Measurements from ENCODE around the gene LRRTM4. TPM values are rescaled to one million over a fixed set of nuclear protein-coding genes. Genes with fewer than 3 reads are reported as not detected.
A peak's percentile ranks its signal among the peaks of the same experiment; 100 is the strongest.

LRRTM4 gene
- total RNA-seq, 1 experiment from 2014 or later, result not detected

DNA sequence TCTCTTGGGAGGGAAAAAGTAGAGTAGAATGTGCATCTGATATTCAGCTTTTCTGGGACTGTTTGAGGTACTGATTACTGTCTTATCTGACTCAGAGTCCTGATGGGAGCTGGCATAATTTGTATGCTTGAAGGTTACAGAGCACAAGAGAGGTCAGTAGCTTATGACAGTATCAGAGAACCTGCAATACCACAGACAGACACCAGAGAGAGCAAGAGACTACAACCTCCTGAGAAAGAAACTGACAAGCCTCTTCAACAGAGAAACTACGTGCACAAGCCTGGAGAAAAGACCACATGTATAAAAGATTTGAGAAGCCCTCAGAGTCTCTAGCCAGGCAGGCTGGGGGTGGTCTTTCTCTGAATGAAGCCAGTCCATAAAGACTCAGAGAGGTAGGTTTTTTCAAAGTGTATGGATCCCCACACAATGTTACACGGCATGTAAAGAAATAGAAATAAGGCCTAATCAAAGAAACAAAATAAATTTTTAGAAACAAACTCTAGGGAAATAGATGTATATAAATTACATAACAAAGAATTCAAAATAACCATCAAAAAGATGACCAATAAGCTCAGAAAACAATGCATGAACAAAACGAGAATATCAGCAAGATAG lies 568.3 kb downstream of the LRRTM4 start:
- Mint-ChIP-seq H3K4me3 (ENCODE audit: unreplicated experiment) (no peak overlapping the region), H3K27ac (ENCODE audit: low read depth, unreplicated experiment) (no peak overlapping the region), H3K4me1 (ENCODE audit: insufficient read depth, unreplicated experiment) (no peaks in the 10 kb centered on the region), H3K36me3 (ENCODE audit: insufficient read depth, unreplicated experiment) (no peaks in the 10 kb centered on the region), H3K9me3 (ENCODE audit: unreplicated experiment) (no peaks in the 10 kb centered on the region), H3K27me3 (ENCODE audit: insufficient read depth, unreplicated experiment) (peaks cover 69% of the 10 kb centered on the region)
- intact Hi-C loops (cut with micrococcal nuclease), result loop anchor here (5.0 kb wide), 2 partner anchors 368 to 568 kb away; partner anchors contain the start of gene LRRTM4
- POLR2A ChIA-PET, result no interaction called here
- BruUV-seq (replicated peaks), result no TSS peak
- DNase-seq (ENCODE audit: unreplicated experiment), result peak; percentile 68
- TF ChIP-seq, protein P1, sequence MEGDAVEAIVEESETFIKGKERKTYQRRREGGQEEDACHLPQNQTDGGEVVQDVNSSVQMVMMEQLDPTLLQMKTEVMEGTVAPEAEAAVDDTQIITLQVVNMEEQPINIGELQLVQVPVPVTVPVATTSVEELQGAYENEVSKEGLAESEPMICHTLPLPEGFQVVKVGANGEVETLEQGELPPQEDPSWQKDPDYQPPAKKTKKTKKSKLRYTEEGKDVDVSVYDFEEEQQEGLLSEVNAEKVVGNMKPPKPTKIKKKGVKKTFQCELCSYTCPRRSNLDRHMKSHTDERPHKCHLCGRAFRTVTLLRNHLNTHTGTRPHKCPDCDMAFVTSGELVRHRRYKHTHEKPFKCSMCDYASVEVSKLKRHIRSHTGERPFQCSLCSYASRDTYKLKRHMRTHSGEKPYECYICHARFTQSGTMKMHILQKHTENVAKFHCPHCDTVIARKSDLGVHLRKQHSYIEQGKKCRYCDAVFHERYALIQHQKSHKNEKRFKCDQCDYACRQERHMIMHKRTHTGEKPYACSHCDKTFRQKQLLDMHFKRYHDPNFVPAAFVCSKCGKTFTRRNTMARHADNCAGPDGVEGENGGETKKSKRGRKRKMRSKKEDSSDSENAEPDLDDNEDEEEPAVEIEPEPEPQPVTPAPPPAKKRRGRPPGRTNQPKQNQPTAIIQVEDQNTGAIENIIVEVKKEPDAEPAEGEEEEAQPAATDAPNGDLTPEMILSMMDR (IDR thresholded peaks at IDR 0.05; ENCODE audit: unreplicated experiment), result peak; percentile 89
- CTCF ChIA-PET, result interaction anchor here (0.5 to 2.0 kb wide), 22 partner anchors 10 to 1713 kb away, joined by 3 to 17 read pairs (median 4); no protein-coding TSS in a partner anchor

DNA sequence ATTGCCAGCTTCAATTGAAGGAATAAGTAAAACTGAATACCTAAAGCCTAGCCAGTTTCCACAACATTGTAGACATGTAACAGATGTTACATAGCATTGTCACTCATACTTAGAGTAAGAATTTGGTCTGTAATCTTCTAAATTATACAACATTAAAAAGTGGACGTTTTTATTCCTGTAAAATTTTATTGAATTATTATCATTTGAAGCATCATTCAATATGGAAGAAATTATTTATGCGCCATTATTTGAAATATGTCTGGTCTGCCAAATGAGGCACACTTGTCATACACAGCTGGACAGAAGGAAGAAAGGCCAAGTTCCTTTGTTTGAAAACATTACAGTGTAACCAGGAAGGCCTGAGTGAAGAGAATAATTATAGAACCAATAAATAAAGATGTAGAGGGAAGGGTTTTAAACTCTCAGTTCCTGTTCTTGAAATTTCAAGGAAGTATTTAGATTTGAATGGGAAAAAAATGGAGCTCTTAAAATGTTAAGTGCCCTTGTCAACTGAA lies 575.5 kb downstream of the LRRTM4 start:
- no TSS peak for BruUV-seq (replicated peaks)
- no peak overlapping the region for H3K4me3 Mint-ChIP-seq (ENCODE audit: unreplicated experiment)

DNA sequence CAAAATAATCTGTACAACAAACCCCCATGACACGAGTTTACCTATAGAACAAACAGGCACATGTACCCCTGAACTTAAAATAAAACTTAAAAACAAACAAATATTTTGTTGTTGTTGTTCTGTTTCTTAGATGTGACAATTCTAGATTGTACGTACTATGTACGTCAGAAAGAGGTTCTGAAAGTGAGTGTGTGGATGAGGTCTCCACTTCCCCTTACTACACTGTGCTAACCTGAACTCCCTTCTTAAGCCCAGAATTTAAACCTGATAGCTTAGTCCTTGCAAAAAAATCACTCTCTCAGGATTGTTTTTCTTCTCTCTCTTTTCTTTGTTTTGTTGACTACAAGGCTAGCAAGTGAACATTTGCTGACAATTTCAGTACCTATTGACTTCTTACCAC lies 581.6 kb downstream of the LRRTM4 start:
- TF ChIP-seq, protein P1 (IDR thresholded peaks at IDR 0.05; ENCODE audit: unreplicated experiment), result no peak
- POLR2A ChIA-PET, result interaction anchor here (0.6 kb wide), 1 partner anchor 486 kb away, joined by 3 read pairs; no protein-coding TSS in a partner anchor
- BruUV-seq (replicated peaks), result no TSS peak
- no peaks in the 10 kb centered on the region for H3K9me3 Mint-ChIP-seq (ENCODE audit: unreplicated experiment)
- CTCF ChIA-PET, result no interaction called here
- H3K27me3 Mint-ChIP-seq (ENCODE audit: insufficient read depth, unreplicated experiment), result peaks cover 59% of the 10 kb centered on the region
- no peak overlapping the region for H3K27ac Mint-ChIP-seq (ENCODE audit: low read depth, unreplicated experiment)
- H3K4me1 Mint-ChIP-seq (ENCODE audit: insufficient read depth, unreplicated experiment), result no peaks in the 10 kb centered on the region
- intact Hi-C loops (cut with micrococcal nuclease), result no loop called here
- H3K4me3 Mint-ChIP-seq (ENCODE audit: unreplicated experiment), result no peak overlapping the region
- no peaks in the 10 kb centered on the region for H3K36me3 Mint-ChIP-seq (ENCODE audit: insufficient read depth, unreplicated experiment)
- no peak for DNase-seq (ENCODE audit: unreplicated experiment)

More for the DNA sequence above, 575.5 kb downstream of the LRRTM4 start:
- Mint-ChIP-seq H3K27ac (ENCODE audit: low read depth, unreplicated experiment) (no peak overlapping the region), H3K36me3 (ENCODE audit: insufficient read depth, unreplicated experiment) (no peaks in the 10 kb centered on the region), H3K9me3 (ENCODE audit: unreplicated experiment) (no peaks in the 10 kb centered on the region), H3K4me1 (ENCODE audit: insufficient read depth, unreplicated experiment) (no peaks in the 10 kb centered on the region), H3K27me3 (ENCODE audit: insufficient read depth, unreplicated experiment) (peaks cover 92% of the 10 kb centered on the region)
- DNase-seq (ENCODE audit: unreplicated experiment), result no peak
- TF ChIP-seq, protein P1 (IDR thresholded peaks at IDR 0.05; ENCODE audit: unreplicated experiment), result no peak
- ChIA-PET CTCF (interaction anchor here (0.7 kb wide), 1 partner anchor 207 kb away, joined by 4 read pairs; no protein-coding TSS in a partner anchor), POLR2A (no interaction called here)
- intact Hi-C loops (cut with micrococcal nuclease), result no loop called here

DNA sequence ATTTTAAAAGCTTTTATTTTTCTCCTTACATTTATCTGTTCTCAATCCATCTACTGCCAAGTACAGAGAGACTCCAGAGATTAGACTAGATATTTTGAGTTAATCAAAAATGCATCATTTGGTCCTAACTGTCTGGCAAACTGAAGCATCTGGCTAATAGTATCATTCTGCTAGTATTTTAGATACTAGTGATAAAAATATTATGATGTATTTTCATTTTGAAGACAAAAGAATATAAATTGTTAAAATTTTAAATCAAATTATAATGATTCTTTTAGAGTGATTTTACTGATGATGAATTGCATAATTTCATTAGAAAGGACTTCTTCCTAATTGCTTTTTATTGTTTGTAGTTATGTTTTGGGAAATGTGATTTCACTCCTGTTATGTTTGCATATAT lies 584.0 kb downstream of the LRRTM4 start:
- intact Hi-C loops (cut with micrococcal nuclease), result no loop called here
- H3K9me3 Mint-ChIP-seq (ENCODE audit: unreplicated experiment), result no peaks in the 10 kb centered on the region
- peaks cover 36% of the 10 kb centered on the region for H3K27me3 Mint-ChIP-seq (ENCODE audit: insufficient read depth, unreplicated experiment)
- no peak overlapping the region for H3K4me3 Mint-ChIP-seq (ENCODE audit: unreplicated experiment)
- TF ChIP-seq, protein P1 (IDR thresholded peaks at IDR 0.05; ENCODE audit: unreplicated experiment), result no peak
- ChIA-PET CTCF (no interaction called here), POLR2A (no interaction called here)
- no peaks in the 10 kb centered on the region for H3K36me3 Mint-ChIP-seq (ENCODE audit: insufficient read depth, unreplicated experiment)
- no TSS peak for BruUV-seq (replicated peaks)
- DNase-seq (ENCODE audit: unreplicated experiment), result no peak
- H3K4me1 Mint-ChIP-seq (ENCODE audit: insufficient read depth, unreplicated experiment), result no peaks in the 10 kb centered on the region
- H3K27ac Mint-ChIP-seq (ENCODE audit: low read depth, unreplicated experiment), result no peak overlapping the region
